Neural cell (in vitro differentiated cells): ENCODE measurements around the gene QRICH2. TPM values are rescaled to one million over a fixed set of nuclear protein-coding genes. Genes with fewer than 3 reads are reported as not detected.

Source experiments
- H2AFZ ChIP-seq: fragments of 200-600, 300-800 bp; sonication (generic), shearing (Covaris generic); 2 replicates; pipeline ENCODE4 v1.6.0; 2014; ENCODE audit warnings: low read depth, mild to moderate bottlenecking, antibody characterized with exemption, low read length, moderate library complexity
- H3F3A ChIP-seq: fragments of 200-600 bp; shearing (Covaris generic); 2 replicates; pipeline ENCODE4 v1.6.1; 2016; ENCODE audit warnings: mild to moderate bottlenecking, moderate library complexity, mixed read lengths, antibody characterized with exemption, low read length; ENCODE audit not compliant: insufficient read depth, poor library complexity, severe bottlenecking
- H3K27ac ChIP-seq: fragments of 200-600, 300-800 bp; sonication (generic), shearing (Covaris generic); 2 replicates; pipeline ENCODE4 v1.5.1; 2014; ENCODE audit warnings: mild to moderate bottlenecking, low read length, moderate library complexity
- H3K27me3 ChIP-seq: fragments of 300-800, 200-600 bp; sonication (generic), shearing (Covaris generic); 2 replicates; pipeline ENCODE4 v1.6.0; 2014; ENCODE audit warnings: mild to moderate bottlenecking, low read depth, low read length, moderate library complexity; ENCODE audit not compliant: insufficient read depth
- H3K36me3 ChIP-seq: fragments of 300-800, 200-600 bp; sonication (generic), shearing (Covaris generic); 2 replicates; pipeline ENCODE4 v1.5.1; 2014; ENCODE audit warnings: mild to moderate bottlenecking, antibody characterized with exemption, low read length, moderate library complexity; ENCODE audit not compliant: insufficient read depth
- H3K4me2 ChIP-seq: fragments of 300-800, 200-600 bp; sonication (generic), shearing (Covaris generic); 2 replicates; pipeline ENCODE4 v1.6.0; 2014; ENCODE audit warnings: mild to moderate bottlenecking, low read length
- H3K4me3 ChIP-seq: fragments of 300-800, 200-600 bp; sonication (generic), shearing (Covaris generic); 2 replicates; pipeline ENCODE4 v1.5.1; 2014; ENCODE audit warnings: mild to moderate bottlenecking, low read length, moderate library complexity
- H3K79me2 ChIP-seq: fragments of 200-600 bp; shearing (Covaris generic); replicated peaks from 2 replicates; pipeline ENCODE4 v1.6.0; 2014; ENCODE audit warnings: mild to moderate bottlenecking, low read length, moderate library complexity; ENCODE audit not compliant: insufficient read depth
- H3K9ac ChIP-seq: fragments of 300-800, 200-600 bp; sonication (generic), shearing (Covaris generic); 2 replicates; pipeline ENCODE4 v1.6.1; 2016; ENCODE audit warnings: mild to moderate bottlenecking, low read length, mixed read lengths
- H3K9me2 ChIP-seq: fragments of 200-600 bp; shearing (Covaris generic); 2 replicates; pipeline ENCODE4 v1.6.1; 2016; ENCODE audit warnings: mild to moderate bottlenecking, low read length, mixed read lengths; ENCODE audit not compliant: insufficient read depth
- H3K9me3 ChIP-seq: fragments of 200-600, 300-800 bp; sonication (generic), shearing (Covaris generic); 2 replicates; pipeline ENCODE4 v1.6.1; 2016; ENCODE audit warnings: mild to moderate bottlenecking, mixed run types, low read length, moderate library complexity, mixed read lengths
- H4K20me1 ChIP-seq: fragments of 200-600 bp; shearing (Covaris generic); 2 replicates; pipeline ENCODE4 v1.6.1; 2016; ENCODE audit warnings: mild to moderate bottlenecking, mixed run types; ENCODE audit not compliant: insufficient read depth
- EP300 ChIP-seq: fragments of 450-650 bp; conservative IDR thresholded peaks from 2 replicates; pipeline ENCODE4 v1.6.1; 2014; ENCODE audit warnings: antibody characterized with exemption, mild to moderate bottlenecking, moderate library complexity; ENCODE audit not compliant: poor library complexity, severe bottlenecking
- EZH2 ChIP-seq: fragments of 200-600, 300-800 bp; shearing (Covaris generic), sonication (generic); IDR thresholded peaks from 2 replicates; pipeline ENCODE4 v1.6.1; 2014; ENCODE audit warnings: antibody characterized with exemption, low read length, borderline replicate concordance, mild to moderate bottlenecking; ENCODE audit not compliant: insufficient read depth, poor library complexity, severe bottlenecking
- MXI1 ChIP-seq: fragments of 450-650 bp; conservative IDR thresholded peaks from 2 replicates; pipeline ENCODE4 v1.6.1; 2014; ENCODE audit warnings: antibody characterized with exemption, mild to moderate bottlenecking; ENCODE audit not compliant: poor library complexity, severe bottlenecking
- POLR2AphosphoS5 ChIP-seq: IDR thresholded peaks from 2 replicates; pipeline ENCODE4 v1.6.1; 2012
- RAD21 ChIP-seq: fragments of 450-650 bp; conservative IDR thresholded peaks from 2 replicates; pipeline ENCODE4 v1.6.1; 2014; ENCODE audit warnings: antibody characterized with exemption, mild to moderate bottlenecking, moderate library complexity
- REST ChIP-seq: IDR thresholded peaks from 2 replicates; pipeline ENCODE4 v1.6.1; 2012; ENCODE audit warnings: borderline replicate concordance
- SMC3 ChIP-seq: fragments of 450-650 bp; conservative IDR thresholded peaks from 2 replicates; pipeline ENCODE4 v1.6.1; 2014; ENCODE audit warnings: antibody characterized with exemption, mild to moderate bottlenecking, moderate library complexity; ENCODE audit not compliant: poor library complexity
- TAF1 ChIP-seq: IDR thresholded peaks from 2 replicates; pipeline ENCODE4 v1.6.1; 2012; ENCODE audit warnings: low read depth
- polyA plus RNA-seq: library from polyadenylated mRNA; depleted of rRNA; stranded (reverse); fragments of >200 nt; gene quantifications from 2 replicates; pipeline ENCODE4 v1.2.3, GENCODE V29; 2014
- TF ChIP-seq, protein P1 (sequence below): fragments of 450-650 bp; IDR thresholded peaks from 2 replicates; pipeline ENCODE4 v1.5.1; 2014; ENCODE audit warnings: antibody characterized with exemption, mild to moderate bottlenecking, moderate library complexity; ENCODE audit not compliant: poor library complexity, severe bottlenecking

The QRICH2 gene
- polyA plus RNA-seq, 1 donor from 2014 or later = 17.3 TPM

- Histone ChIP-seq H3K27me3 (no peaks in the 10 kb centered on the region), H3K27ac (no peak overlapping the region), H3K9me2 (no peaks in the 10 kb centered on the region), H3K4me3 (peak overlapping the region; percentile 85), H3K36me3 (no peaks in the 10 kb centered on the region), H3K9me3 (no peaks in the 10 kb centered on the region), H2AFZ (no peak overlapping the region), H3K4me2 (peak overlapping the region; percentile 84), H3F3A (no peaks in the 10 kb centered on the region), H3K79me2 (peaks cover 20% of the 10 kb centered on the region), H4K20me1 (no peaks in the 10 kb centered on the region), H3K9ac (peak overlapping the region; percentile 63)
- TF ChIP-seq SMC3 (no peak), MXI1 (no peak), POLR2AphosphoS5 (no peak), REST (no peak), RAD21 (no peak), EP300 (no peak), TAF1 (no peak), EZH2 (no peak)
- TF ChIP-seq, protein P1, sequence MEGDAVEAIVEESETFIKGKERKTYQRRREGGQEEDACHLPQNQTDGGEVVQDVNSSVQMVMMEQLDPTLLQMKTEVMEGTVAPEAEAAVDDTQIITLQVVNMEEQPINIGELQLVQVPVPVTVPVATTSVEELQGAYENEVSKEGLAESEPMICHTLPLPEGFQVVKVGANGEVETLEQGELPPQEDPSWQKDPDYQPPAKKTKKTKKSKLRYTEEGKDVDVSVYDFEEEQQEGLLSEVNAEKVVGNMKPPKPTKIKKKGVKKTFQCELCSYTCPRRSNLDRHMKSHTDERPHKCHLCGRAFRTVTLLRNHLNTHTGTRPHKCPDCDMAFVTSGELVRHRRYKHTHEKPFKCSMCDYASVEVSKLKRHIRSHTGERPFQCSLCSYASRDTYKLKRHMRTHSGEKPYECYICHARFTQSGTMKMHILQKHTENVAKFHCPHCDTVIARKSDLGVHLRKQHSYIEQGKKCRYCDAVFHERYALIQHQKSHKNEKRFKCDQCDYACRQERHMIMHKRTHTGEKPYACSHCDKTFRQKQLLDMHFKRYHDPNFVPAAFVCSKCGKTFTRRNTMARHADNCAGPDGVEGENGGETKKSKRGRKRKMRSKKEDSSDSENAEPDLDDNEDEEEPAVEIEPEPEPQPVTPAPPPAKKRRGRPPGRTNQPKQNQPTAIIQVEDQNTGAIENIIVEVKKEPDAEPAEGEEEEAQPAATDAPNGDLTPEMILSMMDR = no peak
These were observed 66.9 kb downstream of the QRICH2 start for GRCh38 chr17:76241204-76241538.

DNA sequence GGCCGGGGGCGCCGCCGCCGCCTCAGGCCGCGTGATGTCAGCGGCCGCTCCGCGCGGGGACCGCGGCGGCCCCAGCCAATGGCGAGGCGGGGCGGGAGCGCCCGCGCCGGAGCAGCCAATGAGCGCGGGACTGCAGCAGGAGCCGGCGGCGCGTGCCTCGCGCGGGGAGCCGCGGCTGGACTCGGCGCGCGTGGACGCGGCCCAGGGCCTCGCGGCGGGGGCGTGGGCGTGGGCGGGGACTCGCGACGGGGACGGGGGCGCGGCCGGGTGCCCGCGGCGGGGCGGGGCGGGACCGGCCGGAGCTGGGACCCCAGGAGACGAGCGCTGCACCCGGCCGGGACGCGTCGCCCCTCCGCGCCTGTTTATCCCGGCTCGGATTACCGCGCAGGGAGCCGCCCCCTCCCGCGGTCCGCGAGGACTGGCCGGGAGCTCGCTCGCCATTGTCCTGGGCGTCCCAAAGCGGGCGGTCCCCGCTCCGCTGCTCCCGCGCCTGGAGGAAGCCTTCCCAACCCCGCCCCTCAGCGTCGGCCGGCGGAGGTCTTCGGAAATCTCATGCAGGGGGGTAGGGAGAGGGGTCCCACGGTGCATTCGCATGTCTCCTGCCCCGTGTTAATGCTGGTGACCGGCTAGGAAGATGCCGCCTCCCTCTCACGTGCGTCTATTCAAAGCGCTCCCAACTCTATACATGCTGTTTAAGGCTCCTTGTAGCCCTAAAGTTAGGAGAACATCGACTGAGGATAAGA is 67.4 kb downstream of the QRICH2 start, which contains the start of gene RNF157:
TSS of gene RNF157 (minus strand) at position 33 of the 743 bp plus-strand sequence. CDS start 253 bp downstream, outside the sequence.
- Histone ChIP-seq H3F3A (no peaks in the 10 kb centered on the region), H2AFZ (peak within 1 kb of the TSS; percentile 65), H3K4me3 (peak within 1 kb of the TSS; percentile 93), H3K9me3 (no peaks in the 10 kb centered on the region), H3K4me2 (peak within 1 kb of the TSS; percentile 84), H3K9me2 (no peaks in the 10 kb centered on the region), H3K79me2 (peaks cover 20% of the 10 kb centered on the region), H4K20me1 (no peaks in the 10 kb centered on the region), H3K27me3 (no peaks in the 10 kb centered on the region), H3K36me3 (no peaks in the 10 kb centered on the region), H3K27ac (peak within 1 kb of the TSS; percentile 42), H3K9ac (peak within 1 kb of the TSS; percentile 81)
- TF ChIP-seq SMC3 (no peak), MXI1 (peak; percentile 82), EP300 (no peak), TAF1 (peak; percentile 41), RAD21 (no peak), POLR2AphosphoS5 (no peak)
- TF ChIP-seq, protein P1 = no peak
